Immature natural killer cell (primary cell): ENCODE measurements around the gene B4GALNT3. TPM values are rescaled to one million over a fixed set of nuclear protein-coding genes. Genes with fewer than 3 reads are reported as not detected.
A peak's percentile ranks its signal among the peaks of the same experiment; 100 is the strongest.

Experiments
- DNase-seq, 3 donors: peaks; one replicate each; pipeline ENCODE4 v3.0.0; 2022; ENCODE audit warnings: mixed read lengths in 1 of 3
- H3K27ac Mint-ChIP-seq, 6 donors: one replicate each; pipeline ENCODE4 v1.8.0; 2020; ENCODE audit warnings: mixed read lengths in 6 of 6, mild to moderate bottlenecking in 5 of 6, inconsistent platforms in 4 of 6, moderate library complexity in 3 of 6
- H3K27me3 Mint-ChIP-seq, 3 donors: one replicate each; pipeline ENCODE4 v1.8.0; 2020 to 2021; ENCODE audit warnings: low read depth in 3 of 3, mild to moderate bottlenecking in 3 of 3, mixed read lengths in 3 of 3, moderate library complexity in 3 of 3, inconsistent platforms in 1 of 3
- H3K36me3 Mint-ChIP-seq, 3 donors: one replicate each; pipeline ENCODE4 v1.8.0; 2020; ENCODE audit warnings: mixed read lengths in 3 of 3, inconsistent platforms in 2 of 3, mild to moderate bottlenecking in 2 of 3
- H3K4me1 Mint-ChIP-seq, 2 donors: one replicate each; pipeline ENCODE4 v1.8.0; 2020; ENCODE audit warnings: inconsistent platforms in 2 of 2, mild to moderate bottlenecking in 2 of 2, mixed read lengths in 2 of 2, moderate library complexity in 1 of 2
- H3K4me3 Mint-ChIP-seq, 5 donors: one replicate each; pipeline ENCODE4 v1.8.0; 2020; ENCODE audit warnings: mild to moderate bottlenecking in 5 of 5, mixed read lengths in 5 of 5, inconsistent platforms in 3 of 5, moderate library complexity in 3 of 5
- H3K9me3 Mint-ChIP-seq, 6 donors: one replicate each; pipeline ENCODE4 v1.8.0; 2020; ENCODE audit warnings: mild to moderate bottlenecking in 6 of 6, mixed read lengths in 6 of 6, inconsistent platforms in 4 of 6, moderate library complexity in 3 of 6
- polyA plus RNA-seq, 3 donors: library from polyadenylated mRNA; unstranded; fragments of 300-500 nt; fragmentation: Illumina TruSeq; gene quantifications; one replicate each; pipeline ENCODE4 v1.2.3, GENCODE V29; 2021

B4GALNT3 gene
- polyA plus RNA-seq, 3 donors from 2014 or later: 0.03 to 13.1 (median 1.2) TPM

- no peaks in the 10 kb centered on the region for H3K9me3 Mint-ChIP-seq
- H3K4me1 Mint-ChIP-seq: peaks cover 5 to 8% of the 10 kb centered on the region in 2 donors
- H3K4me3 Mint-ChIP-seq: no peak overlapping the region
- no peak overlapping the region for H3K27ac Mint-ChIP-seq
- peaks cover 2 to 8% (median 6%) of the 10 kb centered on the region in 3 donors for H3K27me3 Mint-ChIP-seq
- DNase-seq: no peak
- H3K36me3 Mint-ChIP-seq: peaks cover 0 to 3% (median 0%) of the 10 kb centered on the region in 3 donors
Measured at GRCh38 chr12:508145-508544, 48.4 kb downstream of the B4GALNT3 start.

GRCh38 chr12:508795-509194, 49.1 kb downstream of the B4GALNT3 start:
- H3K9me3 Mint-ChIP-seq: peaks cover 0 to 3% (median 0%) of the 10 kb centered on the region in 6 donors
- peaks cover 0 to 5% of the 10 kb centered on the region in 2 donors for H3K4me1 Mint-ChIP-seq
- H3K27me3 Mint-ChIP-seq: peaks cover 2 to 9% (median 8%) of the 10 kb centered on the region in 3 donors
- H3K4me3 Mint-ChIP-seq: no peak overlapping the region
- H3K36me3 Mint-ChIP-seq: peaks cover 0 to 4% (median 0%) of the 10 kb centered on the region in 3 donors
- DNase-seq: no peak
- H3K27ac Mint-ChIP-seq: no peak overlapping the region

- Mint-ChIP-seq H3K36me3 (peaks cover 0 to 4% (median 0%) of the 10 kb centered on the region in 3 donors), H3K27ac (no peak overlapping the region), H3K27me3 (peaks cover 2 to 9% (median 8%) of the 10 kb centered on the region in 3 donors), H3K4me3 (no peak overlapping the region), H3K9me3 (peaks cover 0 to 3% (median 0%) of the 10 kb centered on the region in 6 donors), H3K4me1 (peaks cover 0 to 5% of the 10 kb centered on the region in 2 donors)
- no peak for DNase-seq
Measured at GRCh38 chr12:509500-509899, 49.8 kb downstream of the B4GALNT3 start.

- Mint-ChIP-seq H3K36me3 (peaks cover 0 to 4% (median 0%) of the 10 kb centered on the region in 3 donors), H3K4me1 (peaks cover 0 to 5% of the 10 kb centered on the region in 2 donors), H3K27me3 (peaks cover 2 to 9% (median 8%) of the 10 kb centered on the region in 3 donors), H3K4me3 (no peak overlapping the region), H3K27ac (no peak overlapping the region), H3K9me3 (peaks cover 0 to 3% (median 0%) of the 10 kb centered on the region in 6 donors)
- no peak for DNase-seq
Measured at GRCh38 chr12:510071-510825, 50.5 kb downstream of the B4GALNT3 start.

- Mint-ChIP-seq H3K36me3 (peaks cover 0 to 4% (median 0%) of the 10 kb centered on the region in 3 donors), H3K27ac (no peak overlapping the region), H3K27me3 (peaks cover 0 to 8% (median 8%) of the 10 kb centered on the region in 3 donors), H3K4me3 (no peak overlapping the region), H3K4me1 (peaks cover 0 to 5% of the 10 kb centered on the region in 2 donors), H3K9me3 (peaks cover 0 to 3% (median 0%) of the 10 kb centered on the region in 6 donors)
- no peak for DNase-seq
Measured at GRCh38 chr12:512933-513332, 53.2 kb downstream of the B4GALNT3 start.

- Mint-ChIP-seq H3K36me3 (peaks cover 0 to 4% (median 0%) of the 10 kb centered on the region in 3 donors), H3K4me1 (peaks cover 0 to 5% of the 10 kb centered on the region in 2 donors), H3K4me3 (no peak overlapping the region), H3K27ac (no peak overlapping the region), H3K27me3 (peaks cover 0 to 8% (median 6%) of the 10 kb centered on the region in 3 donors), H3K9me3 (peaks cover 0 to 3% (median 0%) of the 10 kb centered on the region in 6 donors)
- no peak for DNase-seq
Measured at GRCh38 chr12:513446-513845, 53.7 kb downstream of the B4GALNT3 start.

GRCh38 chr12:517538-517937, 57.8 kb downstream of the B4GALNT3 start:
- peaks cover 0 to 10% (median 9%) of the 10 kb centered on the region in 3 donors for H3K27me3 Mint-ChIP-seq
- no peak overlapping the region for H3K27ac Mint-ChIP-seq
- no peak for DNase-seq
- no peaks in the 10 kb centered on the region for H3K4me1 Mint-ChIP-seq
- peaks cover 0 to 4% (median 0%) of the 10 kb centered on the region in 3 donors for H3K36me3 Mint-ChIP-seq
- peaks cover 0 to 3% (median 0%) of the 10 kb centered on the region in 6 donors for H3K9me3 Mint-ChIP-seq
- no peak overlapping the region for H3K4me3 Mint-ChIP-seq

GRCh38 chr12:520119-520518, 60.4 kb downstream of the B4GALNT3 start:
- no peak overlapping the region for H3K4me3 Mint-ChIP-seq
- H3K27ac Mint-ChIP-seq: no peak overlapping the region
- H3K9me3 Mint-ChIP-seq: no peaks in the 10 kb centered on the region
- no peak for DNase-seq
- H3K27me3 Mint-ChIP-seq: peaks cover 0 to 6% (median 3%) of the 10 kb centered on the region in 3 donors
- no peaks in the 10 kb centered on the region for H3K4me1 Mint-ChIP-seq
- H3K36me3 Mint-ChIP-seq: no peaks in the 10 kb centered on the region

GRCh38 chr12:522692-523378, 63.1 kb downstream of the B4GALNT3 start:
- H3K27me3 Mint-ChIP-seq: peaks cover 0 to 8% (median 3%) of the 10 kb centered on the region in 3 donors
- H3K27ac Mint-ChIP-seq: no peak overlapping the region
- H3K9me3 Mint-ChIP-seq: no peaks in the 10 kb centered on the region
- H3K36me3 Mint-ChIP-seq: no peaks in the 10 kb centered on the region
- no peak overlapping the region for H3K4me3 Mint-ChIP-seq
- DNase-seq: no peak
- H3K4me1 Mint-ChIP-seq: no peaks in the 10 kb centered on the region

- H3K36me3 Mint-ChIP-seq: no peaks in the 10 kb centered on the region
- no peaks in the 10 kb centered on the region for H3K9me3 Mint-ChIP-seq
- no peaks in the 10 kb centered on the region for H3K4me1 Mint-ChIP-seq
- H3K27ac Mint-ChIP-seq: no peak overlapping the region
- DNase-seq: no peak
- peaks cover 1 to 10% (median 3%) of the 10 kb centered on the region in 3 donors for H3K27me3 Mint-ChIP-seq
- H3K4me3 Mint-ChIP-seq: no peak overlapping the region
Measured at GRCh38 chr12:524167-524951, 64.6 kb downstream of the B4GALNT3 start.

GRCh38 chr12:526089-526488, 66.3 kb downstream of the B4GALNT3 start:
- H3K36me3 Mint-ChIP-seq: peaks cover 0 to 4% (median 0%) of the 10 kb centered on the region in 3 donors
- H3K27me3 Mint-ChIP-seq: peaks cover 0 to 4% (median 1%) of the 10 kb centered on the region in 3 donors
- no peak overlapping the region for H3K4me3 Mint-ChIP-seq
- no peaks in the 10 kb centered on the region for H3K4me1 Mint-ChIP-seq
- peak overlapping the region in 1 of 6 donors; percentile 7 for H3K27ac Mint-ChIP-seq
- no peak for DNase-seq
- no peaks in the 10 kb centered on the region for H3K9me3 Mint-ChIP-seq

- Mint-ChIP-seq H3K9me3 (peaks cover 0 to 4% (median 0%) of the 10 kb centered on the region in 6 donors), H3K27me3 (peaks cover 0 to 4% (median 1%) of the 10 kb centered on the region in 3 donors), H3K36me3 (peaks cover 0 to 4% (median 4%) of the 10 kb centered on the region in 3 donors), H3K4me1 (no peaks in the 10 kb centered on the region), H3K4me3 (no peak overlapping the region), H3K27ac (no peak overlapping the region)
- no peak for DNase-seq
Measured at GRCh38 chr12:527241-527640, 67.5 kb downstream of the B4GALNT3 start.

- H3K27ac Mint-ChIP-seq: no peak overlapping the region
- H3K27me3 Mint-ChIP-seq: peaks cover 0 to 4% (median 1%) of the 10 kb centered on the region in 3 donors
- H3K9me3 Mint-ChIP-seq: peaks cover 0 to 6% (median 0%) of the 10 kb centered on the region in 6 donors
- H3K4me1 Mint-ChIP-seq: no peaks in the 10 kb centered on the region
- no peak for DNase-seq
- H3K36me3 Mint-ChIP-seq: peaks cover 0 to 8% (median 4%) of the 10 kb centered on the region in 3 donors
- no peak overlapping the region for H3K4me3 Mint-ChIP-seq
Measured at GRCh38 chr12:527729-528128, 68.0 kb downstream of the B4GALNT3 start.
